Measurements from ENCODE around the gene PHF13.
"Not testable (repeated sequence)": the region's sequence is repeated elsewhere in the genome, so short reads cannot be mapped to it uniquely, and the experiment has no call there.

The PHF13 gene

DNA sequence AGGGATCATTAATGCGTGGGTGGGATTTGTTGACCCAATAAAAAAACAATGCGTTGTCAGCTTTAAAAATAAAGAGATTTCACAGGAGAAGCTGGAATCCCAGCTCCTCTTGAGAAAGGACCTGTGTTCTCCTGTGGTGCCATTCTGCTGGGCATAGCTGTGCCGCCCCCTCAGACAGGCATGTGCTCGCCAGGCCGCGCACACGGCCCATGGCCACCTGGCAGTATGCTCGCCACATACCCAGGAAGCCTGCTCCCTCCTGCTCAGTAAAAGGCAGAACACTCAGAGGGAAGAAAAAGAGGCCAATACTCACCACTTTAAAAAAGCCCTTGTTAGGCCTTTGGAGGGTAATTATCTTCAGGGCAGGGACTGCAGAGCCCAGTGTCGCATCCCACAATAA, 24.2 kb downstream of the PHF13 start:
- Histone ChIP-seq H3K4me3 (no peak overlapping the region), H3K4me2 (no peak overlapping the region), H3K36me3 (peaks cover 92% of the 10 kb centered on the region), H3K27ac (no peak overlapping the region), H3K9ac (no peak overlapping the region), H4K20me1 (peaks cover 38% of the 10 kb centered on the region), H3K9me3 (no peaks in the 10 kb centered on the region), H3K4me1 (peaks cover 28% of the 10 kb centered on the region), H3K27me3 (no peaks in the 10 kb centered on the region)
- no peak for TF ChIP-seq Cebpa-rat (IDR thresholded peaks at IDR 0.05)

DNA sequence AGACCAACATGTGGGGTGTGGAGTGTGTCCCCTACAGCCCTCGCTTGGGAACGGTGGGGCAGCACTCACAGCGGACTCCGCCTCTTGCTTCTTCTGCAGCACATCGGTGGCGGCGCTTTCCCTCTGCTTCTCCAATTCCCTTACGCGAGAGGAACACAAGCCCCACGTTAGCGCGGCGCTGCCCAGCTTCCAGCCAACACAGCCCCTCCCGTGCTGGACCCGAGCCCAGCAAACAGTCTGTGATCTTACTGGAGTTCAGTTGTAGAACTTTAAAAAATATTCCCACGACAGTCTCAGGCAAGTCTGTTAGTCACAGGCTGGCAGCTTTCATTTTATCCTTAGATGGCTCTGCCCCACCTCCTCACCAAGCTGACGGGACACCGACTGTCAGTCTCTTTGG, 24.7 kb downstream of the PHF13 start:
- Histone ChIP-seq H4K20me1 (peaks cover 33% of the 10 kb centered on the region), H3K4me1 (peaks cover 23% of the 10 kb centered on the region), H3K4me3 (no peak overlapping the region), H3K9me3 (no peaks in the 10 kb centered on the region), H3K9ac (no peak overlapping the region), H3K36me3 (peaks cover 91% of the 10 kb centered on the region), H3K27ac (no peak overlapping the region), H3K4me2 (no peak overlapping the region), H3K27me3 (no peaks in the 10 kb centered on the region)
- TF ChIP-seq Cebpa-rat (IDR thresholded peaks at IDR 0.05), result no peak

DNA sequence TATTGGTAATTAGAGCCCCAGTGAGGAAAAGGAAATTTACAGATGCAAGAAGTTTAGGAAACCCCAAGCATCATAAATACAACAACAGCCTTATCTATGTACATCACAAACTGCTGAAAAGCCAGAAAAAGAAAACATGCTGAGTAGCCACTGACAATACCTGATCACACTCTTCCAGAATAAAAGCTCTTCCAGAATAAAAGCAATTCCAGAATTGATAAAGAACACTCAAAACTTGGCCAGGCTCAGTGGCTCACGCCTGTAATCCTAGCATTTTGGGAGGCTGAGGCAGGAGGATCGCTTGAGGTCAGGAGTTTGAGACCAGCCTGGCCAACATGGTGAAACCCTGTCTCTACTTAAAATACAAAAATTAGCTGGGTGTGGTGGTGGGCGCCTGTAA, 27.3 kb downstream of the PHF13 start:
- H3K9me3 ChIP-seq, H3K4me2 ChIP-seq, H3K9ac ChIP-seq, H3K4me1 ChIP-seq, H4K20me1 ChIP-seq, H3K4me3 ChIP-seq, H3K27ac ChIP-seq, H3K27me3 ChIP-seq: not testable (repeated sequence)
- peaks cover 95% of the 10 kb centered on the region for H3K36me3 ChIP-seq

DNA sequence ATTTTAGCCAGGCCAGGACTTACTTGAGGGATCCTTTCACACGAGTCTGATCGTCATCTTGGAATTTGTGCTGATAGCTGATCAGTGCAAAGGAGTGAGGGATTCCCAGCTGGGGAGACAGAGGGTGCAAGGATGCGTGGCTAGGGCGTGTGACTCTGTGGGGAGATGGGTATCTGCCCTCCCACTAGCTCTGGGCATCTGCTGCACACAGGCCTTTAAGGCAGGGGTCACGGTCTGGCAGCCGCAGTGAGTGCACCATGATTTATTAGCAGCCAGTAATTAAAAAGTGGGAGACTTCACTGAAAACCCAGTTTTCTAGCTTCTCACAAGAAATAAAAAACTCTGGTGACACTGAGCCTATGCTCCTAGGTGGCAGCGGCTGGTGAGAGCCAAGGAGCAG, 31.5 kb downstream of the PHF13 start:
- no peaks in the 10 kb centered on the region for H3K4me1 ChIP-seq
- no peaks in the 10 kb centered on the region for H3K27me3 ChIP-seq
- H4K20me1 ChIP-seq, result no peaks in the 10 kb centered on the region; the same call in 1 of the 2 replicates
- no peak for TF ChIP-seq Cebpa-rat (IDR thresholded peaks at IDR 0.05)
- H3K9ac ChIP-seq, result no peak overlapping the region
- no peak overlapping the region for H3K27ac ChIP-seq
- no peak overlapping the region for H3K4me2 ChIP-seq
- H3K4me3 ChIP-seq, result no peak overlapping the region
- H3K36me3 ChIP-seq, result peaks cover 75% of the 10 kb centered on the region
- H3K9me3 ChIP-seq, result no peaks in the 10 kb centered on the region

DNA sequence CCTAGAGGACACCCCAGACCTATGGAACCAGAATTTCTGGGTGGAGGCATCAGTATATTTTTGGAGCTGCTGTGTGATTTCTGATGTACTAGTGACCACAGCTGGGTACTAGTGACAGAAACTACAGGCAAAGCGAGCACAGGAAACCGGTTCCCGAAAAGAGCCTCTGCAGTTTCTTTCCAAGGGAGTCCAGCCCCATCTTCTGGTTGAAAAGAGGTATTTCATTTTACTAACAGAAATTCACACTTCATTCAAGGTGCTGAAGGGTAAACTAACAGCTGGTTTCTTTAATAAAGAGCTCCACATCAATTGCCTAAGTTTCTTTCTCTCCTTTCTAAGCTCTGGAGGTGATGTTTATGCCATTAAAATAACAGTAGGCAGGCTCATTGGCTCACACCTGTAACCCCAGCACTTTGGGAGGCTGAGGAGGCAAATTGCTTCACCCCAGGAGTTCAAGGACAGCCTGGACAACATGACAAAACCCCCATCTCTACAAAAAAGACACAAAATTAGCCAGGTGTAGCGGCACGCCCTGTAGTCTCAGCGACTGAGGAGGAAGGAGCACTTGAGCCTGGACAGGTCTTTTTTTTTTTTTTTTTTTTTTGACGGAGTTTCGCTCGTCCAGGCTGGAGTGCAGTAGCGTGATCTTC, 33.1 kb downstream of the PHF13 start:
- no peak for TF ChIP-seq Cebpa-rat (IDR thresholded peaks at IDR 0.05)

DNA sequence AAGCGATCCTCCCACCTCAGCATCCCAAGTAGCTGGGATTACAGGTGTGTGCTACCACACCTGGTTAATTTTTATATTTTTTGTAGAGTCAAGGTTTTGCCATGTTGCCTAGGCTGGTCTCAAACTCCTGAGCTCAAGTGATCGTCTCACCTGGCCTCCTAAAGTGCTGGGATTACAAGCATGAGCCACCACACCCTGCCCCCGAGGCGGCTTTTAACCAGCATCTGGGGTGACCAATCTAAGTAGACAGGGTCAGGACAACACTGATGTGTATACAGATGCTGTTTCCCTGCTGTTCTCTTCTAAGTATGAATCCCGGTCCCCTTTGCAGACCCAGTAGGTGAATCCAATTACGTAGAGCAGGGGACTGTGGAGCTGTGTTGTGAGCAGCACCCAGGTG, 35.0 kb downstream of the PHF13 start:
- no peaks in the 10 kb centered on the region; the same call in 1 of the 2 replicates for H4K20me1 ChIP-seq
- peaks cover 81% of the 10 kb centered on the region for H3K36me3 ChIP-seq
- no peak overlapping the region for H3K9ac ChIP-seq
- H3K27me3 ChIP-seq, result no peaks in the 10 kb centered on the region
- no peak overlapping the region for H3K4me2 ChIP-seq
- no peak overlapping the region for H3K27ac ChIP-seq
- no peaks in the 10 kb centered on the region for H3K4me1 ChIP-seq
- no peak overlapping the region for H3K4me3 ChIP-seq
- no peaks in the 10 kb centered on the region for H3K9me3 ChIP-seq
- TF ChIP-seq Cebpa-rat (IDR thresholded peaks at IDR 0.05), result no peak

More for the DNA sequence above, 33.1 kb downstream of the PHF13 start:
- Histone ChIP-seq H3K4me1 (no peaks in the 10 kb centered on the region), H3K27me3 (no peaks in the 10 kb centered on the region), H3K36me3 (peaks cover 79% of the 10 kb centered on the region), H3K4me2 (no peak overlapping the region), H3K27ac (no peak overlapping the region), H3K9ac (no peak overlapping the region), H4K20me1 (no peaks in the 10 kb centered on the region; the same call in 1 of the 2 replicates), H3K4me3 (no peak overlapping the region), H3K9me3 (no peaks in the 10 kb centered on the region)

DNA sequence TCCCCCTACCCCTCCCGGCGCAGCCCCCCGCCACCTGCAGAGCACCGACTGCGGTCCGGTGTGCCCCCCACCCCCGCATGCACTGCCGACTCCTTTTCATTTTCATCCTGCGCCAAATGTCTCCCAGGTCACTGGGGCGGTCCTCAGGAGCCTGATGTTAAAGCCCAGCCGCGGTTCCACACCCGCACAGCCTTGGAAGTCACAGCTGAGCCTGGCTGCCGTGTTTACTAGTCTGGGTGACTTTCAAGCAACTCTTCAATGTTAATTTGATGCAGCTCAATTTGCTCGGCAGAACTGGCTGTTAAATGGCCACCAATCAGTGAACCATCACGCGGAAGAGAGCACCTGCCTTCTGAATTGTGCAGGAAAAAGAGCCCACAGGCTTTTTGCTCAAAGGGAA, 38.4 kb downstream of the PHF13 start:
- H3K4me1 ChIP-seq, result peaks cover 4% of the 10 kb centered on the region; the same call in 1 of the 2 replicates
- no peak overlapping the region for H3K27ac ChIP-seq
- H3K4me3 ChIP-seq, result no peak overlapping the region
- no peak for TF ChIP-seq Cebpa-rat (IDR thresholded peaks at IDR 0.05)
- H4K20me1 ChIP-seq, result peaks cover 6% of the 10 kb centered on the region
- H3K4me2 ChIP-seq, result no peak overlapping the region
- peaks cover 72% of the 10 kb centered on the region for H3K36me3 ChIP-seq
- no peak overlapping the region for H3K9ac ChIP-seq
- H3K9me3 ChIP-seq, result no peaks in the 10 kb centered on the region
- H3K27me3 ChIP-seq, result no peaks in the 10 kb centered on the region

DNA sequence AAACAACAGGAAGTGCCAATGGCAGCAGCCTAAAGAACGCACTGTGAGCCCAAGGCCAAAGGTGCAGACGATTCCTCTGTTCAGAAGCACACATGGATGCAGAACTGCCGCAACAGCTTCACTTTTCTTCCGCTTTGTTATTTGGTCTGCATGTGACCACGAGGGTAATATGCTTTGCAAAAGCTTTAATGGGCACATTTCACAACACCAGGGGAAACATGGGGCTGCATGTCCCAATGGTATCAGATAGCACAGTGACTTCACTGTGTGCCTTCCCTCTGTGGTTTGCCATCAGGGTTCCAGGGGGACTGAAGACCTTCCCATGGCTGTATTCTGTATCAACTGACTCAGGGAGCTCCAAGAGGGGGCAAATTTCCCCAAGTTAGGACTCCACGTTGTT, 39.5 kb downstream of the PHF13 start:
- peaks cover 80% of the 10 kb centered on the region for H3K36me3 ChIP-seq
- H3K4me1 ChIP-seq, result peaks cover 7% of the 10 kb centered on the region; the same call in 1 of the 2 replicates
- no peaks in the 10 kb centered on the region for H3K27me3 ChIP-seq
- no peak overlapping the region for H3K4me2 ChIP-seq
- no peak overlapping the region for H3K9ac ChIP-seq
- H3K9me3 ChIP-seq, result no peaks in the 10 kb centered on the region
- no peak overlapping the region for H3K4me3 ChIP-seq
- H3K27ac ChIP-seq, result no peak overlapping the region
- TF ChIP-seq Cebpa-rat (IDR thresholded peaks at IDR 0.05), result no peak
- peaks cover 14% of the 10 kb centered on the region for H4K20me1 ChIP-seq

DNA sequence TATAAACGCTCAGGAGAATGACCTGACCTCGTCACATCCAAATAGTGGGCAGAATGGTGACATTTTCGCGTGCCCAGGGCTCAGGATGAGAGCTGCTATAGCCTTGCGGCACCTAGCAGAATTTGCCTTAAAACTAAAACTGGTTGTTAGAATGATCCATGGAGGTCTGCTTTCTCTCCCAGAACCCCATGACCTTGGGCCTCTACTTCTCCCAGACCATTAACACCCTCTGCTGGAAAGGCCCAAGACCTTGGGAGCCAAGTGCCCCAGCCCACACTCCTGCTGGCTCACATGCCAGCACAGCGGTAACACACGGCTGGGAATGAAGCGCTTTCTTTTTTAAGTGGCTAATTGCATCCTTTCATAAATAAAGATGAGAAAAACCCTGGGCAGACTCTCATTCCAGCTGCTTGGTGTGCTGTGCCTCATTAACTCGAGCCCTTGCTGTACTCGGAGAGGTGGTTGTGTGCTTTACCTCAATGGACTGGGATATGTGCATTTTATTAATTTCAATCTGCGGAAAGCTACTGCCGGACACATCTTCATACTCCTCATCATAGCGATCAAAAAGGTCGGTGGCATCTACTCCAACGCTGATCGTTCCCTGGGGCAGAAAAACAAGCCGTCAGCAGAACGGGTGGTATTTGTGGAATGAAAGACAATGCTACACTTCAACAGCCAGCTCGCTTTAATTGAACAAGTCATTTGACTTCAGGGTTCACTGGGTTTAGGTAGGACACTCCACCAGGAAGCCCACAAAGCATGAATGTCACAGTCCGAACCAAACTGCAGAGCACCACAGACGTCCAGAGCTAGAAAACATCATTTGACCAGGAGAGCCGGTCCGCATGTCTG, 40.1 kb downstream of the PHF13 start:
- H3K27me3 ChIP-seq, result no peaks in the 10 kb centered on the region
- H3K27ac ChIP-seq, result no peak overlapping the region
- no peak for TF ChIP-seq Cebpa-rat (IDR thresholded peaks at IDR 0.05)
- peaks cover 79% of the 10 kb centered on the region for H3K36me3 ChIP-seq
- H3K9me3 ChIP-seq, result no peaks in the 10 kb centered on the region
- H3K9ac ChIP-seq, result no peak overlapping the region
- H3K4me2 ChIP-seq, result no peak overlapping the region
- peaks cover 20% of the 10 kb centered on the region for H4K20me1 ChIP-seq
- peaks cover 13% of the 10 kb centered on the region for H3K4me1 ChIP-seq
- H3K4me3 ChIP-seq, result no peak overlapping the region

DNA sequence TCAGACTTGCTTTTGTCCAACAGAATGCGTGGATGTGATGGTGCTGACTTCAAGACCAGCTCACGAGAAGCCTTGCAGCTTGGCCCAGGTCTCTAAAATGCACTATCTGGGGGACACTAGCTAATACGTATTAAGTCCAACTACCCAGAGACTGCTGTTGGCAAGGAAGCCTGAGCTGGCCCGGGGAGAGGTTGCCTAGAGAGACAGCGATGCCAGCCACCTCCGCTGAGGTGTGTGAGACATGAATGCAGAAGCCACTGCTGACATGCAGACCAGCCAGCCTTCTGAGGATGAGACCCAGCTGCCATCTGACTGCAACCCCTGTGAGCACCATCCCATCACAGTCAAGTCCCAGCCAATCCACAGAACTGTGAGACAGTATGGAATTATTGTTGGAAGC, 43.6 kb downstream of the PHF13 start:
- Histone ChIP-seq H3K36me3 (peaks cover 72% of the 10 kb centered on the region), H3K4me2 (no peak overlapping the region), H4K20me1 (peaks cover 50% of the 10 kb centered on the region), H3K9ac (no peak overlapping the region), H3K27ac (no peak overlapping the region), H3K27me3 (no peaks in the 10 kb centered on the region), H3K9me3 (no peaks in the 10 kb centered on the region), H3K4me1 (peaks cover 21% of the 10 kb centered on the region), H3K4me3 (no peak overlapping the region)
- TF ChIP-seq Cebpa-rat (IDR thresholded peaks at IDR 0.05), result no peak
